WTC11 (cell line): ENCODE data around the gene KIAA1586. TPM values are rescaled to one million over a fixed set of nuclear protein-coding genes. Genes with fewer than 3 reads are reported as not detected.

ENCODE experiments used
- ATAC-seq: fragments of 200-7000 bp; cut with Tn5 transposase; 2 replicates; pipeline ENCODE4 v1.10.0; 2021; ENCODE audit warnings: mild to moderate bottlenecking, moderate library complexity
- CTCF ChIA-PET: fragments of 300-600 bp; sonication (Branson Sonifier 250); formaldehyde crosslinking; loops from one replicate; lab custom pipeline; 2021; ENCODE audit warnings: antibody characterized with exemption; lab: Charles Lee
- POLR2A ChIA-PET: fragments of 350-600 bp; sonication (Branson Sonifier 250); formaldehyde crosslinking; loops from one replicate; lab custom pipeline; 2021; ENCODE audit warnings: antibody characterized with exemption; lab: Charles Lee
- DNase-seq: peaks from one replicate; pipeline ENCODE4 v3.0.0; 2021; ENCODE audit warnings: low spot score
- H3K27ac Mint-ChIP-seq: 2 replicates; pipeline ENCODE4 v1.8.0; 2021; ENCODE audit warnings: mixed read lengths
- H3K27me3 Mint-ChIP-seq: 2 replicates; pipeline ENCODE4 v1.8.0; 2021; ENCODE audit warnings: low read depth, mild to moderate bottlenecking, moderate library complexity, mixed read lengths
- H3K36me3 Mint-ChIP-seq: 2 replicates; pipeline ENCODE4 v1.8.0; 2021; ENCODE audit warnings: mixed read lengths
- H3K4me1 Mint-ChIP-seq: 2 replicates; pipeline ENCODE4 v1.8.0; 2022; ENCODE audit warnings: mixed read lengths
- H3K4me3 Mint-ChIP-seq: 2 replicates; pipeline ENCODE4 v1.8.0; 2021; ENCODE audit warnings: mild to moderate bottlenecking, moderate library complexity, mixed read lengths
- H3K9me3 Mint-ChIP-seq: 2 replicates; pipeline ENCODE4 v1.8.0; 2021; ENCODE audit warnings: mixed read lengths
- CBFB ChIP-seq: sonication (generic); formaldehyde crosslinking; IDR thresholded peaks from 2 replicates; pipeline ENCODE4 v1.8.1; 2022; ENCODE audit warnings: mild to moderate bottlenecking, low read depth, missing genetic modification reagents
- E2F5 ChIP-seq: sonication (generic); formaldehyde crosslinking; IDR thresholded peaks from 2 replicates; pipeline ENCODE4 v1.8.1; 2022; ENCODE audit warnings: mild to moderate bottlenecking, moderate library complexity, missing genetic modification reagents
- IRF1 ChIP-seq: sonication (generic); formaldehyde crosslinking; IDR thresholded peaks from 2 replicates; pipeline ENCODE4 v1.8.0; 2023; ENCODE audit warnings: missing genetic modification reagents
- JUN ChIP-seq: sonication (generic); formaldehyde crosslinking; IDR thresholded peaks from 2 replicates; pipeline ENCODE4 v1.8.0; 2023; ENCODE audit warnings: mild to moderate bottlenecking, missing genetic modification reagents
- KAT7 ChIP-seq: sonication (generic); formaldehyde crosslinking; IDR thresholded peaks from 2 replicates; pipeline ENCODE4 v1.8.1; 2023; ENCODE audit warnings: missing genetic modification reagents, mild to moderate bottlenecking, borderline replicate concordance
- NFE2L1 ChIP-seq: sonication (generic); formaldehyde crosslinking; IDR thresholded peaks from 2 replicates; pipeline ENCODE4 v1.8.1; 2023; ENCODE audit warnings: missing genetic modification reagents
- NR1H2 ChIP-seq: sonication (generic); formaldehyde crosslinking; IDR thresholded peaks from 2 replicates; pipeline ENCODE4 v1.9.0; 2021; ENCODE audit warnings: mild to moderate bottlenecking, moderate library complexity, missing genetic modification reagents
- PRDM15 ChIP-seq: sonication (generic); formaldehyde crosslinking; IDR thresholded peaks from 2 replicates; pipeline ENCODE4 v1.8.0; 2022; ENCODE audit warnings: missing genetic modification reagents
- SMAD3 ChIP-seq: sonication (generic); formaldehyde crosslinking; IDR thresholded peaks from 2 replicates; pipeline ENCODE4 v1.8.0; 2022; ENCODE audit warnings: missing genetic modification reagents, mild to moderate bottlenecking, borderline replicate concordance
- SMAD4 ChIP-seq: sonication (generic); formaldehyde crosslinking; IDR thresholded peaks from 2 replicates; pipeline ENCODE4 v1.8.0; 2022; ENCODE audit warnings: mild to moderate bottlenecking, missing genetic modification reagents
- TP53 ChIP-seq: sonication (generic); formaldehyde crosslinking; IDR thresholded peaks from 2 replicates; pipeline ENCODE4 v1.8.1; 2023; ENCODE audit warnings: mild to moderate bottlenecking, missing genetic modification reagents
- ZNF423 ChIP-seq: fragments of 250-450 bp; sonication (Bioruptor Pico); IDR thresholded peaks from 2 replicates; pipeline ENCODE4 v2.1.2; 2022; ENCODE audit warnings: mild to moderate bottlenecking, moderate library complexity
- total RNA-seq: library from RNA; stranded (reverse); gene quantifications from 3 replicates; pipeline ENCODE4 v1.2.3, GENCODE V29; 2021
- TF ChIP-seq, protein P1 (sequence below): sonication (generic); formaldehyde crosslinking; conservative IDR thresholded peaks from 2 replicates; pipeline ENCODE4 v1.8.1; 2022; ENCODE audit warnings: mild to moderate bottlenecking, missing genetic modification reagents
- TF ChIP-seq, protein P2 (sequence below): fragments of 250-450 bp; sonication (Bioruptor Pico); IDR thresholded peaks from 2 replicates; pipeline ENCODE4 v1.9.0; 2021; ENCODE audit warnings: mild to moderate bottlenecking, borderline replicate concordance

Gene KIAA1586
- total RNA-seq, 1 experiment from 2014 or later = 17.2 TPM

GRCh38 chr6:57026001-57026400 is 20.5 kb upstream of the KIAA1586 start:
- H3K4me1 Mint-ChIP-seq = peaks cover 56% of the 10 kb centered on the region
- peaks cover 15% of the 10 kb centered on the region for H3K36me3 Mint-ChIP-seq
- ATAC-seq (no peak), DNase-seq (no peak)
- H3K27ac Mint-ChIP-seq = no peak overlapping the region
- ChIA-PET CTCF (no interaction called here), POLR2A (no interaction called here)
- H3K4me3 Mint-ChIP-seq = no peak overlapping the region
- TF ChIP-seq TP53 (CRISPR knock-in tag) = no peak
- no peak for TF ChIP-seq NFE2L1 (CRISPR knock-in tag)
- TF ChIP-seq ZNF423 (CRISPR knock-in tag) = no peak
- peaks cover 25% of the 10 kb centered on the region for H3K27me3 Mint-ChIP-seq
- peaks cover 21% of the 10 kb centered on the region for H3K9me3 Mint-ChIP-seq

GRCh38 chr6:57027301-57027700 is 19.2 kb upstream of the KIAA1586 start:
- no peak for ATAC-seq
- Mint-ChIP-seq H3K4me3 (no peak overlapping the region), H3K4me1 (peaks cover 62% of the 10 kb centered on the region)

More at GRCh38 chr6:57027301-57027700, 19.2 kb upstream of the KIAA1586 start:
- Mint-ChIP-seq H3K9me3 (peaks cover 21% of the 10 kb centered on the region), H3K27ac (no peak overlapping the region), H3K27me3 (peaks cover 25% of the 10 kb centered on the region), H3K36me3 (peaks cover 15% of the 10 kb centered on the region)
- TF ChIP-seq SMAD3 (no peak), ZNF423 (CRISPR knock-in tag) (no peak), PRDM15 (CRISPR knock-in tag) (no peak), IRF1 (CRISPR knock-in tag) (no peak), SMAD4 (CRISPR knock-in tag) (no peak), NR1H2 (CRISPR knock-in tag) (no peak), JUN (no peak), E2F5 (no peak), CBFB (CRISPR knock-in tag) (no peak), KAT7 (CRISPR knock-in tag) (no peak)
- TF ChIP-seq, protein P1, sequence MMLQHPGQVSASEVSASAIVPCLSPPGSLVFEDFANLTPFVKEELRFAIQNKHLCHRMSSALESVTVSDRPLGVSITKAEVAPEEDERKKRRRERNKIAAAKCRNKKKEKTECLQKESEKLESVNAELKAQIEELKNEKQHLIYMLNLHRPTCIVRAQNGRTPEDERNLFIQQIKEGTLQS (CRISPR knock-in tag) = no peak
- TF ChIP-seq, protein P2, sequence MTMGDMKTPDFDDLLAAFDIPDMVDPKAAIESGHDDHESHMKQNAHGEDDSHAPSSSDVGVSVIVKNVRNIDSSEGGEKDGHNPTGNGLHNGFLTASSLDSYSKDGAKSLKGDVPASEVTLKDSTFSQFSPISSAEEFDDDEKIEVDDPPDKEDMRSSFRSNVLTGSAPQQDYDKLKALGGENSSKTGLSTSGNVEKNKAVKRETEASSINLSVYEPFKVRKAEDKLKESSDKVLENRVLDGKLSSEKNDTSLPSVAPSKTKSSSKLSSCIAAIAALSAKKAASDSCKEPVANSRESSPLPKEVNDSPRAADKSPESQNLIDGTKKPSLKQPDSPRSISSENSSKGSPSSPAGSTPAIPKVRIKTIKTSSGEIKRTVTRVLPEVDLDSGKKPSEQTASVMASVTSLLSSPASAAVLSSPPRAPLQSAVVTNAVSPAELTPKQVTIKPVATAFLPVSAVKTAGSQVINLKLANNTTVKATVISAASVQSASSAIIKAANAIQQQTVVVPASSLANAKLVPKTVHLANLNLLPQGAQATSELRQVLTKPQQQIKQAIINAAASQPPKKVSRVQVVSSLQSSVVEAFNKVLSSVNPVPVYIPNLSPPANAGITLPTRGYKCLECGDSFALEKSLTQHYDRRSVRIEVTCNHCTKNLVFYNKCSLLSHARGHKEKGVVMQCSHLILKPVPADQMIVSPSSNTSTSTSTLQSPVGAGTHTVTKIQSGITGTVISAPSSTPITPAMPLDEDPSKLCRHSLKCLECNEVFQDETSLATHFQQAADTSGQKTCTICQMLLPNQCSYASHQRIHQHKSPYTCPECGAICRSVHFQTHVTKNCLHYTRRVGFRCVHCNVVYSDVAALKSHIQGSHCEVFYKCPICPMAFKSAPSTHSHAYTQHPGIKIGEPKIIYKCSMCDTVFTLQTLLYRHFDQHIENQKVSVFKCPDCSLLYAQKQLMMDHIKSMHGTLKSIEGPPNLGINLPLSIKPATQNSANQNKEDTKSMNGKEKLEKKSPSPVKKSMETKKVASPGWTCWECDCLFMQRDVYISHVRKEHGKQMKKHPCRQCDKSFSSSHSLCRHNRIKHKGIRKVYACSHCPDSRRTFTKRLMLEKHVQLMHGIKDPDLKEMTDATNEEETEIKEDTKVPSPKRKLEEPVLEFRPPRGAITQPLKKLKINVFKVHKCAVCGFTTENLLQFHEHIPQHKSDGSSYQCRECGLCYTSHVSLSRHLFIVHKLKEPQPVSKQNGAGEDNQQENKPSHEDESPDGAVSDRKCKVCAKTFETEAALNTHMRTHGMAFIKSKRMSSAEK (CRISPR knock-in tag) = no peak
- ChIA-PET POLR2A (no interaction called here), CTCF (no interaction called here)
- DNase-seq = no peak
